NCI-H526 treated with DMSO at 0.1 percent for 48 hours (cell line): Measurements from ENCODE around the gene RAC2.
"Not testable (repeated sequence)": the region's sequence is repeated elsewhere in the genome, so short reads cannot be mapped to it uniquely, and the experiment has no call there.

Experiments
- DNase-seq: peaks from one replicate; lab custom pipeline; 2025; lab: John Stamatoyannopoulos, UW

Gene RAC2

GRCh38 chr22:37255558-37256006 lies 11.5 kb upstream of the RAC2 start:
- DNase-seq, result no peak

GRCh38 chr22:37254867-37255233 lies 10.8 kb upstream of the RAC2 start:
- DNase-seq, result no peak

DNA sequence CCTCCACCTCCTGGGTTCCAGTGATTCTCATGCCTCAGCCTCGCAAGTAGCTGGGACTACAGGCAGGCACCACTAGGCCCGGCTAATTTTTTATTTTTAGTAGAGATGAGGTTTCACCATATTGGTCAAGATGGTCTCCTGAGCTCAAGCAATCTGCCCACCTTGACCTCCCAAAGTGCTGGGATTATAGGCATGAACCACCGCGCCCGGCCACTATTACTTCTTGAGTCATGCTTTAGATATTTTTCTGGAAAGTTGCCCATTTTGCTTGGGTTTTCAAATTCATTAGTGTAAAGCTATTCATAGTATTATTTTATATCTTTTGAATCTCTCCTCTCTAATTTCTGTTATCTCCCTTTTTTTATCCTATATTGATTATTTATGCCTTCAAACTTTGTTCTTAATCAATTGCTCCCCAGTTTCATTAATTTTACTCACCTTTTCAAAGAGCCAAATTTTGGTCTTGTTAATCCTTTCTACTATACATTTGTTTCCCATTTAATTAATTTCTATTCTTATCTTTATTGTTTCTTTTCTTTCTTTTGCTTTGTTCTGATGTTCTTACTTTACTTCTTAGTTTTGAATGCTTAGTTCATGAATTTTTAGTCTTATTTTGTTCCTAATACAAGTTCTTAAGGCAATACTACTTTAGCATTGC lies 10.3 kb upstream of the RAC2 start:
- DNase-seq, result no peak

- no peak for DNase-seq
Measured at GRCh38 chr22:37253126-37253660, 9.1 kb upstream of the RAC2 start.

GRCh38 chr22:37251836-37252235 lies 7.8 kb upstream of the RAC2 start:
- DNase-seq, result not testable (repeated sequence)

- DNase-seq, result no peak
Measured at GRCh38 chr22:37249986-37250385, 5.9 kb upstream of the RAC2 start.

- peak; percentile 3 for DNase-seq
Measured at GRCh38 chr22:37248251-37248650, 4.2 kb upstream of the RAC2 start.

DNA sequence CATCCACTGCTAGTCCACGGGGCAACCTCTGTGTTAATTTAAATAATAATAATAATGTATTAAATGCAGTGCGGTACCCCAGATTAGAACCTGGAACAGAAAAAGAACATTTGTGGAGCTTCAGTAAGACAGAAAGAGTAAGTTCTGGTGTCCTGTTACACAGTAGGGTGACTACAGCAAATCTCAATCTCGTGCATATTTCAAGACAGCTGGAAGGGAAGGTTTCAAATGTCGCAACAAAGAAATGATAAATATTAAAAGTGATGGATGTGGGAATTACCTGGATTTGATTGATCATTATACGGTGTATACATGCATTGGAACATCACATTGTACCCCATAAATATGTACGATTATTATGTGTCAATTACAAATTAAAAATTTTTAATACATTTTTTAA lies 1.7 kb upstream of the RAC2 start:
- no peak for DNase-seq

DNA sequence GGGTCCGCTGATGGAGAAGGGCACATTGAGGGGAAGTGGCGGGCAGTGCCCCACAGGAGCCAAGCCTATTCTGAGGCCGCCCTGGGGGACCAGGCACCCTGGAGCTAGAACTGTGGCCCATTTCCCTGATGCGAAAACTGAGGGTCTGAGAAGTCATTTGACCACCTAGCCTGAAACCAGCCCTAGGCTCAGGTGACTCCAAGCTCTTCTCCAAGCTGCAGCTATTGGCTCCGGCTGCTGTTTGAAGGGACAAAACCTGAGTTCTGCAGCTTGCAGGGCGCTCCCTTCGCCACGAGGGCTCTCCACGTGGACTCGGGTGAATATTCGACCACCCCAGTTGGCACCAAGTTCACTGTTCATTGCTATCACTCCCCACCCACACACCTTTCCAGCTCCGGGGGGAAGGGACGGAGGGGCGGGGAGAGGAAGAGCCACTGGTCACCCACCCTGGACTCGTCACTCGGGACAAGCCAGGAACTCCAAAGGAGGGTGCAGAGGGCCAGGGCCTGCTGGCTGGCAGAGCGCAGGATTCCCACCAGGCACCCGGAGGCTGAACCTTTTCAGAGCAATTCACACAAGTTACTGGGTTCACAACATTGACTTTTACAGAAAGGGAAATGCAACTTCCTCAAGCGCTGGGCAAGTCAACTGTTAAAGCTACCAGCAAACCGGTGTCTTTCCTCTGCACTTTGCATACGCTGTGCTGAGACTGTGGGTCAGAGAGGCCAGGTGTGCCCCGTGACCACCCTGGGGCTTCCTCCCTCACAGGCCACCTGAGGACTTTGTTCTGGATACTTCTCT lies 1.1 kb upstream of the RAC2 start:
- peak; percentile 2 for DNase-seq

GRCh38 chr22:37243402-37244113 lies 511 bp downstream of the RAC2 start:
- no peak for DNase-seq

DNA sequence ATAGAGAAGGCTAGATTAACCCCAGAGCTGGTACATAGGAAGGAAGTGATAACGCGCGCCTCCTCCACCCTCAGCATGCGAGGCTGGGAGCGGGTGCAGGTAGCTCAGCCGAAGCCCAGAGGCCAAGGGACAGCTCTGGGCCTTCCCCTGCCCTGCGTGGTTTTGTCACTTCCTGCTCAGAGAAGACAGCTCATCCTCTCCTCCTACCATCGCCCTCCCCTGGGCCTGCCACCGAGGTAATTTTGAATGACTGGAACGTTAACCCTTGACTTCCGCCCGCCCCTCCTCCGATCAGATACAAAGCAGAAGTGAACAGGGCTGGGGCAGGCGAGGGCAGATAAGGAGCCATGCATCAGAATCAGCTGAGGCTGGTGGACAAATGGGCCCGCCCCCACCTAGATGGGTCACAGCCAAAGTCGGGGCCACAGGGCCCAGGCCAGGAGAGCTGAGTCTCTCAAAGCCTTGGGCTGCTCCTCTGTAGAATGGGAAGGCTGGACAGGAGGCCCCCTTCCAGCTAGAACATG lies 1.6 kb downstream of the RAC2 start:
- no peak for DNase-seq

DNA sequence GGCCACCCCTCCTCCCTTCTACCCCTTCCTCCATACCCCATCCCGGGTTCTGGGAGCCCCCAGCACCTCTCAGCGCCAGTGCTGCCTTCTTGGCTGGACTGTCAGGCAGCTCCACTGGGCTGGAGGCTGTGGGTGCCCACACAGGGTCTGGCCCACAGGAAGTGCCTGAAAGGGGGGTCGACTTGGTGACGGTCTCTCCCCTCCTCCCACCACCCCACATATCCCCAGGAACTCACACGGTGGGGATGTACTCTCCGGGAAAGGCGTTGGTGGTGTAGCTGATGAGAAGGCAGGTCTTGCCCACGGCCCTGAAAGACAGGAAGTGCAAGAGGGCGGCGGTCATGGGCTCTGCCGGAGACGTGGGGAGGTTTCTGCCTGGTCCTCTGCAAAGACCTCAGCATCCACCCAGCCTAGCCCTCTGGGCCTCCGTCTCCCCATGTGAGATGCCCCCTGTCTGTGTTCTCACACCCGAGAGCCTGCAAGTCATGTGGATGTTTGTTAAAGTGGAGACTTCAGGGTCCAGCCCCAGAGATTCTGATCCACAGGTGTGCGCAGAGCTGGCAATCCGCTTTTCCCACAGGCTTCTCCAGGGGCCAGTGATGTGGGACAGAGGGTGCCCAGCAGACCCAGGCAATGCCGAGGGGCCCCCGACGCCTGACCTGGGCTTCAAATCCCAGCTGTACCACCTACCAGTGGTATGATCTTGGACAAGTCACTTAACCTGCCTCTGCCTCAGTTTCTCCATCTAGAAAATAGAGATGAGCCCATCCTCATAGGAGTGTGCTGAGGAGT lies 2.5 kb downstream of the RAC2 start:
- DNase-seq, result no peak

- DNase-seq, result no peak
Measured at GRCh38 chr22:37240941-37241320, 3.1 kb downstream of the RAC2 start.

- no peak for DNase-seq
Measured at GRCh38 chr22:37240240-37240940, 3.7 kb downstream of the RAC2 start.

GRCh38 chr22:37239336-37240239 lies 4.5 kb downstream of the RAC2 start:
- no peak for DNase-seq

- no peak for DNase-seq
Measured at GRCh38 chr22:37237371-37238268, 6.4 kb downstream of the RAC2 start.

DNA sequence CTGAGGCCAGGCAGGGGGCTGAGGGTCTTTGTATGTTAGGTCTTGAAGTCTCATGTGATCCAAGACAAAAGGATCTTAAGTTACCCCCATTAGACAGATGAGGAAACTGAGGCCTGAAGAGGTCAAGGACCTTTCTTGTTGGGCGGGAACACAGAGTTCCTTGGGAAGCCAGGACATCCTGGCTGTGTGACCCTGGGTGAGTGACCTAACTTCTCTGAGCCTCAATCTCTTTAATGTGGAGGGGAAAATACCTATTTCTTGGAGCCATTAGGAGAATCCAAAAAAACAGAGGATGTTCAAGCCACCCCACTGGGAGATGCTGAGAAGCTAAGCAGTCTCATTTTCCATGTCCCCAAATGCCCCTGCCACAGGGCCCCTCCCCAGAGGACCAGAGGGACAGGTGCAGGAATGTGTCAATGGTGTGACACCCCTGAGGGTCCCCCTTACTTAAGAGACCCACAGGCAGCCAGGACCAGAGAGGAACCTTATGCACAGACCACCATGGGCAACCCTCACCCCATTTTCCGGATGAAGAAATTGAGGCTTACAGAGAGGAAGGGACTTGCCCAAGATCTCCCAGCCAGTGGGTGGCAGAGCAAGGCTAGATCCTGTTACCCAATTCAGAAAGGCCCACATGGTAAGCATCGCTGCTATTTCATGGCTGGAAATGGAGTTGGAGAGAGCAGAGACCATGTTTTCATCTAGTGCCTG lies 8.0 kb downstream of the RAC2 start:
- DNase-seq, result no peak
